ENCODE data around the gene RAI1.

- TF ChIP-seq PHF8 (IDR thresholded peaks at IDR 0.05; ENCODE audit: borderline replicate concordance, low read depth), result no peak
- TF ChIP-seq, protein P1, sequence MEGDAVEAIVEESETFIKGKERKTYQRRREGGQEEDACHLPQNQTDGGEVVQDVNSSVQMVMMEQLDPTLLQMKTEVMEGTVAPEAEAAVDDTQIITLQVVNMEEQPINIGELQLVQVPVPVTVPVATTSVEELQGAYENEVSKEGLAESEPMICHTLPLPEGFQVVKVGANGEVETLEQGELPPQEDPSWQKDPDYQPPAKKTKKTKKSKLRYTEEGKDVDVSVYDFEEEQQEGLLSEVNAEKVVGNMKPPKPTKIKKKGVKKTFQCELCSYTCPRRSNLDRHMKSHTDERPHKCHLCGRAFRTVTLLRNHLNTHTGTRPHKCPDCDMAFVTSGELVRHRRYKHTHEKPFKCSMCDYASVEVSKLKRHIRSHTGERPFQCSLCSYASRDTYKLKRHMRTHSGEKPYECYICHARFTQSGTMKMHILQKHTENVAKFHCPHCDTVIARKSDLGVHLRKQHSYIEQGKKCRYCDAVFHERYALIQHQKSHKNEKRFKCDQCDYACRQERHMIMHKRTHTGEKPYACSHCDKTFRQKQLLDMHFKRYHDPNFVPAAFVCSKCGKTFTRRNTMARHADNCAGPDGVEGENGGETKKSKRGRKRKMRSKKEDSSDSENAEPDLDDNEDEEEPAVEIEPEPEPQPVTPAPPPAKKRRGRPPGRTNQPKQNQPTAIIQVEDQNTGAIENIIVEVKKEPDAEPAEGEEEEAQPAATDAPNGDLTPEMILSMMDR (IDR thresholded peaks at IDR 0.05), result no peak
- no peak for TF ChIP-seq SREBF2 (IDR thresholded peaks at IDR 0.05)
- TF ChIP-seq CHD2 (IDR thresholded peaks at IDR 0.05; ENCODE audit: low read length, partially characterized antibody), result no peak
- TF ChIP-seq ESRRA (IDR thresholded peaks at IDR 0.05; ENCODE audit: borderline replicate concordance, low read length), result no peak
- no peak for TF ChIP-seq FOSL2 (IDR thresholded peaks at IDR 0.05)
- no peak for TF ChIP-seq FOSL2 (CRISPR knock-in tag; IDR thresholded peaks at IDR 0.05)
- no peak for TF ChIP-seq RAD21 (conservative IDR thresholded peaks at IDR 0.05 in 1 of 2, IDR thresholded peaks at IDR 0.05 in 1 of 2)
- TF ChIP-seq MYC (IDR thresholded peaks at IDR 0.05; ENCODE audit: borderline replicate concordance, low read length), result no peak
- TF ChIP-seq SMC3 (IDR thresholded peaks at IDR 0.05), result no peak
- TF ChIP-seq PBX3 (IDR thresholded peaks at IDR 0.05), result no peak
- TF ChIP-seq MAX (IDR thresholded peaks at IDR 0.05), result no peak
- TF ChIP-seq EP300 (IDR thresholded peaks at IDR 0.05), result no peak
- no peak for TF ChIP-seq CBX8 (IDR thresholded peaks at IDR 0.05)
- TF ChIP-seq NR3C1 (IDR thresholded peaks at IDR 0.05), result no peak
Observed at GRCh38 chr17:17848311-17849082, 167.2 kb downstream of the RAI1 start.

All from A549 (cell line).